Left renal cortex interstitium (tissue), 4 donors: Measurements from ENCODE around the gene RAPGEF5. TPM values are rescaled to one million over a fixed set of nuclear protein-coding genes. Genes with fewer than 3 reads are reported as not detected.

Experiments used
- DNase-seq, 4 donors: peaks; one replicate each; pipeline ENCODE4 v3.0.0-alpha.2; 2013; ENCODE audit warnings: low read depth in 4 of 4, low spot score in 2 of 4, missing footprints in 1 of 4
- polyA plus RNA-seq, 4 donors: library from polyadenylated mRNA; unstranded; fragments of 120-200 nt; gene quantifications; one replicate each; pipeline ENCODE4 v1.2.1, GENCODE V29; 2013; ENCODE audit not compliant: insufficient read length in 4 of 4

The RAPGEF5 gene
- polyA plus RNA-seq, 4 donors = 35.0 to 43.9 (median 37.7) TPM

DNA sequence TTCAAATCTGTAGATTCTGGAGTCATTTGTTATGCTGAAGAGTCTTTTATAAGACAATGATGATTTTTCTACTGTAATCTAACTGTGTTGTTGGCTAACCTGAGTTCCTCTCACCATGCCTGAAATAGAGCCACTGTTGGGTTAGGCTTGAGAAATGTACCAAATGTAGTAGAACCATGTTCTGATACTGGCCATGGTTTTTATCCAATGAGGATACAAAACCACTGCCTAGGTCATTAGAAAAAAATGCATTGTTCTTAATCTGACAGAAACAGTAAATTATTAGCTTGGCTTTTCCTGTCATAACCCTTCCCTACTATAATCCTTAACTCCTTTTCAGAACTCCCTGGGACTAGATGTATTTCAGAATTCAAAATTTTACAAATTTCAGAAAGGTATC, 86.6 kb downstream of the RAPGEF5 start:
- DNase-seq = no peak

GRCh38 chr7:22269963-22270362, 87.0 kb downstream of the RAPGEF5 start:
- DNase-seq = no peak

GRCh38 chr7:22268884-22269421, 88.0 kb downstream of the RAPGEF5 start:
- no peak for DNase-seq

DNA sequence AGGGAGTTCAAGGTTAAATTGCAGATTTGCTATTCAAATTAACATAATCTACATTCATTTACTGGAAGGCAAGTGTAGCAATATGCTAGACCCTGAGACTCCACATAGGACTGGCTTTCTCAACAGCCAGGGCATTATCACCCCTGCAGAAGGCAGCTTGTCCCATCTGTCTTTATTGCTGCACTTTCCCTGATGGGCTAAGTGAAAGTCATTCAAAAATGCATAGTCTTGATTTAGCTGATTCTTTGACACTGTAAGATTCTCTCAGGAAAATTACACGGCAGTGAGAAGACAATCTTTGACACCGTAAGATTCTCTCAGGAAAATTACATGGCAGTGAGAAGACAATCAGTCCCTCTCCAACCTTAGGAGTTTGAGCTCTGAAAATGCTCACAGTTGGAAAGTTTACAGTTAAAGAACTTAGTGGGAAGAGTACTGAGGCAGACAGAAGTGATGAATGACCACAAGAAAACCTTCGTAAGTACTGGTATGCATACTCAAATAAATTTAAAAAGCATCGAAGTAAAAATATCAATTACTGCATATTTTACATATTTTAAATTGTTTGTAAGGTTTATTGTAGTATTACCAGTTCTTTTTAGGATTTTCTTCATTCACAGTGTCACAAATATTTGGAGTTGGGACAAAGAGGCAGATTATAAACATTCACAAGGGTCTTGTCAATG, 88.9 kb downstream of the RAPGEF5 start:
- DNase-seq = no peak

- DNase-seq = no peak
Measured at GRCh38 chr7:22262538-22262937, 94.4 kb downstream of the RAPGEF5 start.

DNA sequence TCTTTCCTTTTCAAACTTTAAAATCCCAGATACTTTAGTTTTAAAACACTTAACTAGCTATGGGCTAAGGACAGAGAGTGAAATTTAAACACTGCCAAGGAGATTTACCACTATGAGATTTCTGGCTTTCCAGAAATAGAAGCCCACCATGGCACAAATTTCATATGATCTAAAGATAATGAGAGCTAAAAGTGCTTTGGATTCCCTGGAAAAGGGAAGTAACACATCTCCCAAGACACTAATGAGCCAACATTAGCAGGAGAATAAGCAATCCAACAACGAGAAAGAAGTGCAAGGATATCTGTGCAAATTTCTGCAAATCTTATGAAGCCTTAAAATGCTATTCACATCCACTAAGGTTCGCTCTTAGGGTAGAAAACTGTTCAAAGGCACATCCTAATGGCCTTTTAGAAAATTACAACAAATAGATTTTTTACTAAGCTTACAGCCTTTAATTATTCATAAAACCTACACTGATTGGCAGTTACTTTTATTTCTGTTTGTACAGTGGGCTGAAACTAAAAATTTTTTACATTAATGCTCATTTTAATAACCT, 100.3 kb downstream of the RAPGEF5 start:
- DNase-seq = no peak

GRCh38 chr7:22255834-22256233, 101.1 kb downstream of the RAPGEF5 start:
- DNase-seq = no peak

GRCh38 chr7:22255342-22255741, 101.6 kb downstream of the RAPGEF5 start:
- no peak for DNase-seq

DNA sequence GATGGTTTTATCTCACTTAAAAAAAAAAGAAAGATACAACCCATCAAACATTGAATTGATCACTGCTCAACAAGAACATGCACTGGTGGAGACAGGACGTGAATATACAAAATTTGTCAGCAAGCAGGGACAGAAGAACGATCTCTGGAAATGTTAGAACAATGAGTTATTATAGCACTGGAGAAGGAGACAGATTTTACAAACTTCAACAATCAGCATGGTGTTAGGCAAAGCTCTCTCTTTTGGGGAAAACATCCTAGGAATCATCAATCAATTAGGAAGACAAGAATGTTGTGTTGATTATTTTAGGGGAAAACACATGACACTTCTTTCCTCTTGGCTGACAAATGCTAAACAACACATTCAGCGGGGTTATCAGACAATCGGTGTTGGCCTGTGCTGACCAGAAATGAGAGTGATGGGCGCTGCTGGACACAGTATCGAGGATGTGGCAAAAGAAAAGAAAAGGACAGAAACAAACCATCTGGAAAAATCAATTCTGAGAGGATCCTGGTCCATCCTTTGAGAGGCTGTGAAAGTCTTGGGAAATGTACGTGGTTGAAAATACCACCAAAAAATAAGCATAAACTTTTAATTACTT, 103.9 kb downstream of the RAPGEF5 start:
- no peak for DNase-seq

- no peak for DNase-seq
Measured at GRCh38 chr7:22252016-22252415, 104.9 kb downstream of the RAPGEF5 start.

- no peak for DNase-seq
Measured at GRCh38 chr7:22251281-22251680, 105.7 kb downstream of the RAPGEF5 start.

DNA sequence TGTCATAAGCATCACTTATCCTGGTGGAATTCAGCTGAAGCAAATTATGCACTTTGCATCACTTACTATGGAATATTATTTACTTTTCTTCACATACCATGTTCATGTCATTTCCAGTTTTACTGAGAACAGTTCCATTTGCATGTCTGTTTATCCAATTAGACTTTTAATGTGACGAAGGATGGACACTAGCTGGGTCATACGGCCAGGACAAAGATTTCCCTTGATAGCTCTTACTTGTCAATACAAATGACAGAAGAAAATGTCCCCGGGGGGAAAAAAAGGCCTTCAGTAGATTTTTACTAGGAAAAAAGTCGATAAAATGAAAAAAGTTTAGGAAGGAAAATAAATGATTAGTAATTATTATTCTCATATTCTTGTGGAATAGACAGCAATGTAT, 106.6 kb downstream of the RAPGEF5 start:
- no peak for DNase-seq

DNA sequence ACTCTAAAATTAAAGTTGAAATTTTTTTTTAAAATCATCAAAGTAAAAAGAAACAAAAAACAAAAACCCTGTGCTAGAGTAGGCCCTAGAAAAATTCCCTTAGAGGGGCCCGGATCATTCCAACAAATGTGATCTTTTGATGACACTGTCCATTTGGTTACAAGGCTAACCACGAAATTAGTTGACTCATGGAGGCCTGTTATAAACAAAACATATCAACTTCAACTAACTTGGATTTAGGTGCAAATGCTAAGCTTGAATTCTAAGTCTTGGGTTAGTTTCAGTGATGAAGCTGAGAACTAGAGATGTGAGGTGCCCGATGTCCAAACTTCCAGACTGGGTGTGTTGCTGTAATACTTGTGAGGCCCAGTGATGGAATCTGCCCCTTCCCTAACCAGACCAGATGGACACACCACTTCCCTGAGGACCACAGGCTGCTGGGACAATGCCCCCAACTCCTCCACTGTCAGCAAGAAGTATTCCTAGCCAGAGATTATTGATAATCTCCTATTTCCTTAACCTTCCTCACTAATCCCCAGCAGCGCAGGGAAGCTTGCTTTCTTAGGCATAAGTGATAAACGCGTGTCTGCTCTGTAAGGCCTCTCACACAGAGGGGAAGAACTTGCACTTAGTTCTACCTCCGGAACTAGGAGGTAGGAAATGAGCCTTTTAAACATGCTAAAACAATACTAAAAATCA, 108.7 kb downstream of the RAPGEF5 start:
- no peak for DNase-seq

DNA sequence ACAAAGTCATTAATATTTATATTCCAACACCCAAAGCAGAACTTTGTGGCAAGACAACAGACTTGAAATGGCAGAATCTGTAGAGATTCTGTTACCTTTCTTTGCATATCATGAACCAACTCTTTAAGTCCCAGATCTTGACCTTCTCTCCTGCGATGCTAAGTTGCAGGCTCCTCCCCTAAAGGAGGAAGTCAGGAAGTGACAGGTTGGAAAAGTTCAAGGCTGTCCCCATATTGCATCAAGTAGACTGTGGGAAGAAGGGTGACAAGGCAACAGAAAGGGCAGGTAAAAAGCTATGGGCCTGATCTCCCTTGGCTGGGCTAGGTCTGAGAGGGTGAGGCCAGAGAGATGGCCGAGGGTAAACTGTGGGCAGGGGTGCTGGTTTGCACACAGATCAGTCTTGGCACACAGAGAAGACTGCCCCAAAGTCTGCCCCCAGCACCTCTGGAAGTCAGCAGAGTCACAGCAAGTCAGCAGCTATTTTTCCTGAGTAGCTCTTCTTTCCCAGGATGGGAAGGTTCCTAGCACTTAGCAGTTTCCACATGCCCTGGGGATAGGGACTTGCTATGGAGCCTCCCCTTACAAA, 115.1 kb downstream of the RAPGEF5 start:
- no peak for DNase-seq

- no peak for DNase-seq
Measured at GRCh38 chr7:22240904-22241571, 115.9 kb downstream of the RAPGEF5 start.

DNA sequence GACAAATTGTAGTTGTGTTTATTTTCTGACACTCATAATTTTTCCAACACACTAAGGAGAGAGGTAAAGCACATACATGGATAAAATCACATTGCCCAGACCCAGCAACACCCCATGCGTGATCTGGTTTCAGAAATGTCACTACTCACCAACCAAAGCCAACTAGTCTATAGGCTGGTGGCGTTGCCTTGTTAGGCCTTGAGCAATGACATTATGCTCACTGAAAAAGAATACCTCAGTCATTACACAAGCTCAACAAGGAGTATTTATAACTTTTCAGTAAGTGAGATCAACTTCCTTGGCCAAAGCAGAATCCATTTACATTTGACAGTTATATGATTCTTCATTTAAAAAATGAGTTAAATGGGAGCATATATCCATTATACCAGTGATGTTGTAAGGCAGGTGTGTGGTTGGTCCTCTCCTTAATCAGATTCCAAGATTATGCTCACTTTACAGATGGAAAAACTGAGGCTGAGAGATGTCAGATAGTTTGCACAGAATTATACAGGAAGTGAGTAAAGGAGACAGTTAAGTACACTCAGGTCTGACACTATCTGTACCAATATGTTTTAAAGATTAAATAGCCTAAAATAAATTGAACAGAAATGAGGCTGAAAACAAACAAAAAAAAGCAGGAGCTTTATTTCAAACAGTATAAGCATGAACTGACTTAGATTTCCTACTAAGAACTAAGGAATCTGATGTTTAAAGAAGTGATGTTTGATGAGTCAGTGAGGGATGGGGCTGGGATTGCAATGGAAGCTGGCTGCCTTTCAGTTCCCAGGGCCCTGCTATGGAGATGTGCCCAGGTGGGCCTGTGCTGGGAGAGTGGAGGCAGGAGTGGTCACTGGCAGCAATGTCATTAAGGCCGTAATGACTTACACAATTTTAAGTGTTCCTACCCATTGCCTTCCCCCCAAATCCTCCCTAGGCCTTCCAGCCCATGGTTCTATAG, 118.3 kb downstream of the RAPGEF5 start:
- DNase-seq = no peak

- no peak for DNase-seq
Measured at GRCh38 chr7:22235134-22235533, 121.8 kb downstream of the RAPGEF5 start.

GRCh38 chr7:22234227-22234626, 122.7 kb downstream of the RAPGEF5 start:
- DNase-seq = no peak

GRCh38 chr7:22231806-22232205, 125.1 kb downstream of the RAPGEF5 start:
- DNase-seq = no peak
